ENCODE measurements around the gene NISCH. TPM values are rescaled to one million over a fixed set of nuclear protein-coding genes. Genes with fewer than 3 reads are reported as not detected.
A peak's percentile ranks its signal among the peaks of the same experiment; 100 is the strongest.

Gene NISCH
- total and polyA plus RNA-seq, 2 donors (not counting 3 experiments of a cell fraction or from before 2014, with no cell fraction given), result 156 to 178 TPM

- no peak overlapping the region for H3K9ac ChIP-seq (replicated peaks; ENCODE audit: extremely low read depth, insufficient read depth, low read length)
- no peak overlapping the region for H3K4me2 ChIP-seq (ENCODE audit: insufficient read depth, low read length)
- no peaks in the 10 kb centered on the region for H4K20me1 ChIP-seq (replicated peaks; ENCODE audit: control insufficient read depth, extremely low read depth, insufficient read depth, low read length)
- no peaks in the 10 kb centered on the region for H3K27me3 ChIP-seq (ENCODE audit: control insufficient read depth in 2 of 2, insufficient read depth in 2 of 2, low read length in 2 of 2)
- FAIRE-seq (peak; percentile 75), DNase-seq (ENCODE audit: low read depth, low spot score) (no peak)
- BruUV-seq (replicated peaks), result no TSS peak
- TF ChIP-seq POLR2AphosphoS5 (IDR thresholded peaks at IDR 0.05; ENCODE audit: insufficient read depth, low read depth, low read length), result no peak
- TF ChIP-seq, protein P1, sequence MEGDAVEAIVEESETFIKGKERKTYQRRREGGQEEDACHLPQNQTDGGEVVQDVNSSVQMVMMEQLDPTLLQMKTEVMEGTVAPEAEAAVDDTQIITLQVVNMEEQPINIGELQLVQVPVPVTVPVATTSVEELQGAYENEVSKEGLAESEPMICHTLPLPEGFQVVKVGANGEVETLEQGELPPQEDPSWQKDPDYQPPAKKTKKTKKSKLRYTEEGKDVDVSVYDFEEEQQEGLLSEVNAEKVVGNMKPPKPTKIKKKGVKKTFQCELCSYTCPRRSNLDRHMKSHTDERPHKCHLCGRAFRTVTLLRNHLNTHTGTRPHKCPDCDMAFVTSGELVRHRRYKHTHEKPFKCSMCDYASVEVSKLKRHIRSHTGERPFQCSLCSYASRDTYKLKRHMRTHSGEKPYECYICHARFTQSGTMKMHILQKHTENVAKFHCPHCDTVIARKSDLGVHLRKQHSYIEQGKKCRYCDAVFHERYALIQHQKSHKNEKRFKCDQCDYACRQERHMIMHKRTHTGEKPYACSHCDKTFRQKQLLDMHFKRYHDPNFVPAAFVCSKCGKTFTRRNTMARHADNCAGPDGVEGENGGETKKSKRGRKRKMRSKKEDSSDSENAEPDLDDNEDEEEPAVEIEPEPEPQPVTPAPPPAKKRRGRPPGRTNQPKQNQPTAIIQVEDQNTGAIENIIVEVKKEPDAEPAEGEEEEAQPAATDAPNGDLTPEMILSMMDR (IDR thresholded peaks at IDR 0.05; ENCODE audit: extremely low read depth in 1 of 2, insufficient read depth in 1 of 2, low read depth in 1 of 2, low read length in 2 of 2), result no peak
- no peak for TF ChIP-seq FOS (IDR thresholded peaks at IDR 0.05; ENCODE audit: borderline replicate concordance, insufficient read depth, low read length)
- TF ChIP-seq JUN (IDR thresholded peaks at IDR 0.05; ENCODE audit: borderline replicate concordance, insufficient read depth, insufficient read length, low read depth), result no peak
- TF ChIP-seq GATA2 (IDR thresholded peaks at IDR 0.05; ENCODE audit: insufficient read depth, insufficient read length, low read depth, low read length), result no peak
- TF ChIP-seq MYC (IDR thresholded peaks at IDR 0.05; ENCODE audit: low read depth, low read length), result no peak
- TF ChIP-seq, protein P2, sequence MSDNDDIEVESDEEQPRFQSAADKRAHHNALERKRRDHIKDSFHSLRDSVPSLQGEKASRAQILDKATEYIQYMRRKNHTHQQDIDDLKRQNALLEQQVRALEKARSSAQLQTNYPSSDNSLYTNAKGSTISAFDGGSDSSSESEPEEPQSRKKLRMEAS (IDR thresholded peaks at IDR 0.05; ENCODE audit: insufficient read depth, insufficient read length), result no peak
- no peak for TF ChIP-seq POLR2A (IDR thresholded peaks at IDR 0.05; ENCODE audit: low read depth, low read length)
- no peak for TF ChIP-seq EZH2 (IDR thresholded peaks at IDR 0.05; ENCODE audit: borderline replicate concordance, low read depth, low read length, severe bottlenecking)
- no peaks in the 10 kb centered on the region for H3K9me1 ChIP-seq (replicated peaks; ENCODE audit: control insufficient read depth, extremely low read depth, insufficient read depth, low read length)
- no peaks in the 10 kb centered on the region for H3K9me3 ChIP-seq (replicated peaks; ENCODE audit: control insufficient read depth, insufficient read depth, low read length)
- ChIA-PET POLR2A (no interaction called here), CTCF (interaction anchor here (0.6 to 5.2 kb wide), 6 partner anchors 11 to 40 kb away, joined by 3 to 29 read pairs (median 3); partner anchors contain the start of gene STAB1)
- peaks cover 22% of the 10 kb centered on the region for H3K79me2 ChIP-seq (ENCODE audit: control insufficient read depth, insufficient read depth, low read length)
- H3K36me3 ChIP-seq (ENCODE audit: control insufficient read depth in 2 of 2, extremely low read depth in 1 of 2, insufficient read depth in 2 of 2, low read length in 2 of 2), result peaks cover 10 to 27% of the 10 kb centered on the region in 2 experiments
- no peak overlapping the region for H3K27ac ChIP-seq (ENCODE audit: insufficient read depth, low read depth, low read length)
- H3K4me1 ChIP-seq (ENCODE audit: control insufficient read depth, extremely low read depth, insufficient read depth, low read length), result no peaks in the 10 kb centered on the region
- dilution Hi-C loops (cut with MboI; ENCODE audit: extremely low pct_ligation_motif_present, low sequenced_read_pairs), result no loop called here
- intact Hi-C loops (cut with micrococcal nuclease), result no loop called here
- H3K4me3 ChIP-seq (replicated peaks in 1 of 3; ENCODE audit: insufficient read depth in 1 of 3, low read depth in 1 of 3, low read length in 3 of 3), result no peak overlapping the region
- no peak overlapping the region for H2AFZ ChIP-seq (ENCODE audit: low read depth, low read length)
These were observed 12.9 kb downstream of the NISCH start for GRCh38 chr3:52468336-52468735.

Measured in endothelial cell of umbilical vein (primary cell).